Mammary epithelial cell (primary cell): ENCODE results near the gene LYST.

Experiments used
- EZH2 ChIP-seq: IDR thresholded peaks from 2 replicates; pipeline ENCODE4 v1.6.1; 2012; ENCODE audit warnings: low read length, inconsistent platforms, borderline replicate concordance
- TF ChIP-seq, protein P1 (sequence below), 2 donors: IDR thresholded peaks in 1 of 2; conservative IDR thresholded peaks in 1 of 2; 2 replicates each; pipeline ENCODE4 v1.5.1; 2011 to 2012; ENCODE audit warnings: inconsistent platforms in 2 of 2, low read length in 2 of 2, mild to moderate bottlenecking in 2 of 2, control low read depth in 1 of 2, low read depth in 1 of 2; ENCODE audit not compliant: insufficient read depth in 1 of 2; ENCODE audit errors: extremely low read depth in 1 of 2

DNA sequence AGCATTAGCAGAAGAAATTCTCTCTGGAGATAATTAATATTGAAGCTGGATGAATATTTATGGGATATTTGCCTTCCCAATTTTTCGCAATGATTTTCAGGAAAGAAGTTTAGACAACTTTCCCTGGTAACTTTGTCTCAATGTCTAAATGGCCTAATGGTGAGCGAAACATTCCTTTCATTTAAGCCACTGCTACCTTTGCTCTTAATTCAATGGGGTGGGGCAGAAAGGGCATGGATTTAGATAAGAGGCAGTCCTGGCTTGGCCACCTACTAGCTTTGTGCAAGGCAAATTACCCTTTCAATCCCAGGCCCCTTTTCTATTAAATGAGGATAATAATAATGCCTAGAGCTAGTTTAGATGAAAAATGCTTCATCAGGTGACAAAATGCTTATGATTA, 27.1 kb upstream of the LYST start:
- no peak for TF ChIP-seq EZH2
- TF ChIP-seq, protein P1, sequence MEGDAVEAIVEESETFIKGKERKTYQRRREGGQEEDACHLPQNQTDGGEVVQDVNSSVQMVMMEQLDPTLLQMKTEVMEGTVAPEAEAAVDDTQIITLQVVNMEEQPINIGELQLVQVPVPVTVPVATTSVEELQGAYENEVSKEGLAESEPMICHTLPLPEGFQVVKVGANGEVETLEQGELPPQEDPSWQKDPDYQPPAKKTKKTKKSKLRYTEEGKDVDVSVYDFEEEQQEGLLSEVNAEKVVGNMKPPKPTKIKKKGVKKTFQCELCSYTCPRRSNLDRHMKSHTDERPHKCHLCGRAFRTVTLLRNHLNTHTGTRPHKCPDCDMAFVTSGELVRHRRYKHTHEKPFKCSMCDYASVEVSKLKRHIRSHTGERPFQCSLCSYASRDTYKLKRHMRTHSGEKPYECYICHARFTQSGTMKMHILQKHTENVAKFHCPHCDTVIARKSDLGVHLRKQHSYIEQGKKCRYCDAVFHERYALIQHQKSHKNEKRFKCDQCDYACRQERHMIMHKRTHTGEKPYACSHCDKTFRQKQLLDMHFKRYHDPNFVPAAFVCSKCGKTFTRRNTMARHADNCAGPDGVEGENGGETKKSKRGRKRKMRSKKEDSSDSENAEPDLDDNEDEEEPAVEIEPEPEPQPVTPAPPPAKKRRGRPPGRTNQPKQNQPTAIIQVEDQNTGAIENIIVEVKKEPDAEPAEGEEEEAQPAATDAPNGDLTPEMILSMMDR (conservative IDR thresholded peaks at IDR 0.05 in 1 of 2, IDR thresholded peaks at IDR 0.05 in 1 of 2; ENCODE audit: extremely low read depth in 1 of 2, insufficient read depth in 1 of 2, low read depth in 1 of 2, low read length in 2 of 2): no peak
